Esophagus muscularis mucosa (tissue), 4 donors: ENCODE measurements around the gene MYRF.

ENCODE experiments used
- EP300 ChIP-seq: sonication (generic); formaldehyde crosslinking; IDR thresholded peaks from one replicate; pipeline ENCODE4 v1.6.1; 2017; ENCODE audit warnings: antibody characterized with exemption
- POLR2A ChIP-seq: fragments of 450-650 bp; IDR thresholded peaks from one replicate; pipeline ENCODE4 v1.6.1; 2017; ENCODE audit warnings: antibody characterized with exemption, moderate library complexity, mild to moderate bottlenecking, low read depth
- POLR2AphosphoS5 ChIP-seq, 2 donors: sonication (generic); formaldehyde crosslinking; IDR thresholded peaks; one replicate each; pipeline ENCODE4 v1.6.1; 2017; ENCODE audit warnings: antibody characterized with exemption in 2 of 2
- TF ChIP-seq, protein P1 (sequence below), 3 experiments: fragments of 200-600 bp in 2 of 3; fragments of 450-650 bp in 1 of 3; sonication (generic) in 2 of 3; IDR thresholded peaks; one replicate each; pipeline ENCODE4 v1.5.1; 2017 to 2019; ENCODE audit warnings: antibody characterized with exemption in 3 of 3, mild to moderate bottlenecking in 2 of 3, moderate library complexity in 1 of 3

DNA sequence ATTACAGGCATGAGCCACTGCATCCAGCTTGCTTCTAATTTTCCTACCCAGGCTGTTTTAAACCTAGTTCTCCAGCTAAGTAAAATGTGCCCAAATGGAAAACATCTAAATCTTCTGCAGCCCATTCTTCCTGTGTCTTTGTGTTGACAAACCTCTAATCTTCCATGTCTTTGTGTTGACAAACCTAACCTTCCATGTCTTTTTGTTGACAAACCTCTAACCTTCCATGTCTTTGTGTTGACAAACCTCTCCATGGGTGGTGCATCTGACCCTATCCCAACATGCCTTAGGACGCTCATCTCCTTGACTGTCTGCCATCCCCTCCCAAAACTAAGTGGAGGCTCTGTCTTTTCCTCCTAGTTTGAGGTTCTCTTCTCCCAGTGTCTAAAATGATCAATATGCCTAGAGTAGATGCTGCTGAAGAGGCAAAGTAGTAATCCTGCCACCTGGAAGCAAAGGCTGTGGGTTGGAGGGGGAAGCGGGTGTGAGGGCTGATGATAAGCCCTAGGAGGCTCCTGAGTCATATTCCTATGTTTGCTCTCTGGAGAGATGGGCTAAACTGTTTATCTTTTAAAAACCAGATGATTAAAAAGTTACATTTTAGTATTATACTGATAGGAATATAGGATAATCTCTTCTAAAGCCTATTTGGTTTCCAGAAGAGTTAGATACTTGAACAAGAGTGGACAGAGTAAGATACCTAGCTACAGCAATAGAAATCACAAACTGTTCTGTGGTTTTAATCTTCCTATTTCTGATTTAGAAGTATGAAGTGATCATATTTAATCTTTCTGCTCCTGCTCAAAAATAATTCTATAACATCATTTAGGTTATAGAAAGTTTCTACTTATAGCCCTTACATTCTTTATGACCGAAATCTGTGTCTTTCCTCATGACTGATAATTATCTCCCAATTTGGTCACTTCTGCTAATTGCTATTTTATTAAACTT lies 48.2 kb downstream of the MYRF start:
- TF ChIP-seq POLR2A: no peak
- TF ChIP-seq, protein P1, sequence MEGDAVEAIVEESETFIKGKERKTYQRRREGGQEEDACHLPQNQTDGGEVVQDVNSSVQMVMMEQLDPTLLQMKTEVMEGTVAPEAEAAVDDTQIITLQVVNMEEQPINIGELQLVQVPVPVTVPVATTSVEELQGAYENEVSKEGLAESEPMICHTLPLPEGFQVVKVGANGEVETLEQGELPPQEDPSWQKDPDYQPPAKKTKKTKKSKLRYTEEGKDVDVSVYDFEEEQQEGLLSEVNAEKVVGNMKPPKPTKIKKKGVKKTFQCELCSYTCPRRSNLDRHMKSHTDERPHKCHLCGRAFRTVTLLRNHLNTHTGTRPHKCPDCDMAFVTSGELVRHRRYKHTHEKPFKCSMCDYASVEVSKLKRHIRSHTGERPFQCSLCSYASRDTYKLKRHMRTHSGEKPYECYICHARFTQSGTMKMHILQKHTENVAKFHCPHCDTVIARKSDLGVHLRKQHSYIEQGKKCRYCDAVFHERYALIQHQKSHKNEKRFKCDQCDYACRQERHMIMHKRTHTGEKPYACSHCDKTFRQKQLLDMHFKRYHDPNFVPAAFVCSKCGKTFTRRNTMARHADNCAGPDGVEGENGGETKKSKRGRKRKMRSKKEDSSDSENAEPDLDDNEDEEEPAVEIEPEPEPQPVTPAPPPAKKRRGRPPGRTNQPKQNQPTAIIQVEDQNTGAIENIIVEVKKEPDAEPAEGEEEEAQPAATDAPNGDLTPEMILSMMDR (IDR thresholded peaks at IDR 0.05): no peak
- TF ChIP-seq POLR2AphosphoS5 (IDR thresholded peaks at IDR 0.05): no peak
- no peak for TF ChIP-seq EP300
